Liver (tissue), 9 donors: ENCODE measurements around the gene ANAPC7. TPM values are rescaled to one million over a fixed set of nuclear protein-coding genes. Genes with fewer than 3 reads are reported as not detected.

Experiments
- DNase-seq: peaks from one replicate; pipeline ENCODE4 v3.0.0-alpha.2; 2017; ENCODE audit warnings: low spot score
- H3K27ac ChIP-seq, 2 donors: one replicate each; pipeline ENCODE4 v1.7.0; 2013; ENCODE audit warnings: inconsistent platforms in 2 of 2, low read length in 2 of 2, control low read depth in 1 of 2, low read depth in 1 of 2, mild to moderate bottlenecking in 1 of 2
- H3K27me3 ChIP-seq, 4 donors: one replicate each; pipeline versions ENCODE4 v1.6.1 to v1.7.0; 2013; ENCODE audit warnings: low read length in 3 of 4, inconsistent platforms in 1 of 4, mild to moderate bottlenecking in 1 of 4, moderate library complexity in 1 of 4; ENCODE audit not compliant: control insufficient read depth in 4 of 4, insufficient read depth in 4 of 4
- H3K36me3 ChIP-seq, 4 donors: one replicate each; pipeline versions ENCODE4 v1.6.1 to v1.7.0; 2013; ENCODE audit warnings: low read length in 3 of 4, mild to moderate bottlenecking in 3 of 4, low read depth in 1 of 4, moderate library complexity in 1 of 4; ENCODE audit not compliant: control insufficient read depth in 4 of 4, insufficient read depth in 3 of 4
- H3K4me1 ChIP-seq, 4 donors: one replicate each; pipeline versions ENCODE4 v1.6.1 to v1.7.0; 2013; ENCODE audit warnings: low read length in 3 of 4, mild to moderate bottlenecking in 3 of 4, moderate library complexity in 1 of 4; ENCODE audit not compliant: control insufficient read depth in 4 of 4, insufficient read depth in 4 of 4
- H3K4me3 ChIP-seq, 3 donors: one replicate each; pipeline versions ENCODE4 v1.6.1 to v1.7.0; 2013; ENCODE audit warnings: low read length in 3 of 3, control low read depth in 1 of 3, low read depth in 1 of 3, mild to moderate bottlenecking in 1 of 3
- H3K9ac ChIP-seq, 2 donors: one replicate each; pipeline ENCODE4 v1.7.0; 2013; ENCODE audit warnings: low read length in 2 of 2, mild to moderate bottlenecking in 2 of 2, moderate library complexity in 2 of 2, control low read depth in 1 of 2, low read depth in 1 of 2
- H3K9me3 ChIP-seq, 4 donors: one replicate each; pipeline versions ENCODE4 v1.6.1 to v1.7.0; 2013; ENCODE audit warnings: low read length in 3 of 4; ENCODE audit not compliant: control insufficient read depth in 4 of 4
- EGR1 ChIP-seq, 2 donors: IDR thresholded peaks; 2 replicates each; pipeline ENCODE4 v1.6.1; 2016 to 2018; ENCODE audit warnings: antibody characterized with exemption in 2 of 2, low read depth in 2 of 2
- FOXA2 ChIP-seq: IDR thresholded peaks from 2 replicates; pipeline ENCODE4 v1.6.1; 2016; ENCODE audit warnings: antibody characterized with exemption
- HNF4A ChIP-seq, 2 donors: conservative IDR thresholded peaks; 2 replicates each; pipeline ENCODE4 v1.6.1; 2016; ENCODE audit warnings: antibody characterized with exemption in 2 of 2, mild to moderate bottlenecking in 2 of 2
- HNF4G ChIP-seq: IDR thresholded peaks from 2 replicates; pipeline ENCODE4 v1.6.1; 2016; ENCODE audit warnings: antibody characterized with exemption
- NR2F2 ChIP-seq: IDR thresholded peaks from 2 replicates; pipeline ENCODE4 v1.6.1; 2016; ENCODE audit warnings: antibody characterized with exemption
- RAD21 ChIP-seq, 2 donors: IDR thresholded peaks; 2 replicates each; pipeline ENCODE4 v1.6.1; 2016; ENCODE audit warnings: antibody characterized with exemption in 2 of 2, mild to moderate bottlenecking in 2 of 2
- SP1 ChIP-seq: IDR thresholded peaks from 2 replicates; pipeline ENCODE4 v1.6.1; 2018; ENCODE audit warnings: antibody characterized with exemption, mild to moderate bottlenecking
- TAF1 ChIP-seq: conservative IDR thresholded peaks from 2 replicates; pipeline ENCODE4 v1.6.1; 2016; ENCODE audit warnings: antibody characterized with exemption, mild to moderate bottlenecking
- WGBS: extraction: QIAGEN DNeasy Blood & Tissue Kit; methylation state at CpG from one replicate; pipeline ENCODE4 v1.1.7; 2013; 5-methylcytosine and 5-hydroxymethylcytosine counted together
- polyA plus RNA-seq, 2 donors: library from polyadenylated mRNA; stranded (reverse) in 1 of 2; unstranded in 1 of 2; fragments of 200-250 nt in 1 of 2; fragments of >200 nt in 1 of 2; fragmentation: Nextera tagmentation in 1 of 2; extraction: Ambion mirVana in 1 of 2; gene quantifications; one replicate each; pipeline versions ENCODE4 v1.2.1 to v1.2.3, GENCODE V29; 2013 to 2015
- total RNA-seq, 2 donors: library from RNA; depleted of rRNA; stranded (reverse); fragments of >200 nt; gene quantifications; one replicate each; pipeline ENCODE4 v1.2.3, GENCODE V29; 2014
- TF ChIP-seq, protein P1 (sequence below): IDR thresholded peaks from 2 replicates; pipeline ENCODE4 v1.6.1; 2016; ENCODE audit warnings: antibody characterized with exemption, mild to moderate bottlenecking
- TF ChIP-seq, protein P2 (sequence below): IDR thresholded peaks from 2 replicates; pipeline ENCODE4 v1.6.1; 2016; ENCODE audit warnings: antibody characterized with exemption
- TF ChIP-seq, protein P3 (sequence below): IDR thresholded peaks from 2 replicates; pipeline ENCODE4 v1.6.1; 2016; ENCODE audit warnings: antibody characterized with exemption
- TF ChIP-seq, protein P4 (sequence below): IDR thresholded peaks from 2 replicates; pipeline ENCODE4 v1.6.1; 2016; ENCODE audit warnings: antibody characterized with exemption
- donor health status: healthy.
- donor health status: healthy.
- donor health status: healthy.
- donor health status: healthy.
- donor health status: healthy.

The ANAPC7 gene
- total and polyA plus RNA-seq, 4 donors: 11.4 to 21.1 (median 16.3) TPM

DNA sequence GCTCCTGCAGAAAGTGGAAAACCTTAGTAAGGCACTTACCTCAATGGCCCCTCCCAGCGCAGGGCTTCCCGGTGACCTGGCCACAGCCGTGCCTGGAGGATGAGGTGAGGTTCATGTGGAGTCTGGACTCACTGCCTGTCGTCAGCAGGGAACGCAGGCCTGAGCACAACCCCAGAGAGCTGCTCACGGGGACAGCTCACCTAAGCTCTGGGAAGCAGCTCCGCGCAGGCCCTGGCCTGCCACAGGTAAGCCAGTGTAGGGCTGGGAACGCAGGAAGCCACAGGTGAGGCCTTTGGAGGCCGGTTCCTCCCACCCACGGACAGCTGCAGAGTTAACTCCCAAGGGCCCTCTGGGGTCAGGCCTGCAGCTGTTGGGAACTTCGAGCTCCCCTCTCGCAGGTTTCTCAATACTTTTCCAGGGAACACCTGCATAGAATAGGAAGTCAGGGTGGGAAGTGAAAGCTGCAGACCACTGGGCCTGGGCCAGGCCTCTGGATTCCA, 32.7 kb downstream of the ANAPC7 start:
- WGBS: 89% methylated on average over 13 of the region's 13 CpGs
- Histone ChIP-seq H3K27me3 (no peaks in the 10 kb centered on the region), H3K27ac (no peak overlapping the region), H3K4me1 (no peaks in the 10 kb centered on the region), H3K36me3 (peaks cover 11 to 33% (median 30%) of the 10 kb centered on the region in 4 donors), H3K4me3 (no peak overlapping the region), H3K9ac (no peak overlapping the region), H3K9me3 (no peaks in the 10 kb centered on the region)
- TF ChIP-seq EGR1 (IDR thresholded peaks at IDR 0.05; ENCODE audit: low read depth in 2 of 2) (no peak), TAF1 (no peak), RAD21 (IDR thresholded peaks at IDR 0.05) (no peak), NR2F2 (no peak), HNF4G (no peak), FOXA2 (no peak), HNF4A (conservative IDR thresholded peaks at IDR 0.05) (no peak)
- TF ChIP-seq, protein P1, sequence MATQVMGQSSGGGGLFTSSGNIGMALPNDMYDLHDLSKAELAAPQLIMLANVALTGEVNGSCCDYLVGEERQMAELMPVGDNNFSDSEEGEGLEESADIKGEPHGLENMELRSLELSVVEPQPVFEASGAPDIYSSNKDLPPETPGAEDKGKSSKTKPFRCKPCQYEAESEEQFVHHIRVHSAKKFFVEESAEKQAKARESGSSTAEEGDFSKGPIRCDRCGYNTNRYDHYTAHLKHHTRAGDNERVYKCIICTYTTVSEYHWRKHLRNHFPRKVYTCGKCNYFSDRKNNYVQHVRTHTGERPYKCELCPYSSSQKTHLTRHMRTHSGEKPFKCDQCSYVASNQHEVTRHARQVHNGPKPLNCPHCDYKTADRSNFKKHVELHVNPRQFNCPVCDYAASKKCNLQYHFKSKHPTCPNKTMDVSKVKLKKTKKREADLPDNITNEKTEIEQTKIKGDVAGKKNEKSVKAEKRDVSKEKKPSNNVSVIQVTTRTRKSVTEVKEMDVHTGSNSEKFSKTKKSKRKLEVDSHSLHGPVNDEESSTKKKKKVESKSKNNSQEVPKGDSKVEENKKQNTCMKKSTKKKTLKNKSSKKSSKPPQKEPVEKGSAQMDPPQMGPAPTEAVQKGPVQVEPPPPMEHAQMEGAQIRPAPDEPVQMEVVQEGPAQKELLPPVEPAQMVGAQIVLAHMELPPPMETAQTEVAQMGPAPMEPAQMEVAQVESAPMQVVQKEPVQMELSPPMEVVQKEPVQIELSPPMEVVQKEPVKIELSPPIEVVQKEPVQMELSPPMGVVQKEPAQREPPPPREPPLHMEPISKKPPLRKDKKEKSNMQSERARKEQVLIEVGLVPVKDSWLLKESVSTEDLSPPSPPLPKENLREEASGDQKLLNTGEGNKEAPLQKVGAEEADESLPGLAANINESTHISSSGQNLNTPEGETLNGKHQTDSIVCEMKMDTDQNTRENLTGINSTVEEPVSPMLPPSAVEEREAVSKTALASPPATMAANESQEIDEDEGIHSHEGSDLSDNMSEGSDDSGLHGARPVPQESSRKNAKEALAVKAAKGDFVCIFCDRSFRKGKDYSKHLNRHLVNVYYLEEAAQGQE: no peak
- TF ChIP-seq, protein P2, sequence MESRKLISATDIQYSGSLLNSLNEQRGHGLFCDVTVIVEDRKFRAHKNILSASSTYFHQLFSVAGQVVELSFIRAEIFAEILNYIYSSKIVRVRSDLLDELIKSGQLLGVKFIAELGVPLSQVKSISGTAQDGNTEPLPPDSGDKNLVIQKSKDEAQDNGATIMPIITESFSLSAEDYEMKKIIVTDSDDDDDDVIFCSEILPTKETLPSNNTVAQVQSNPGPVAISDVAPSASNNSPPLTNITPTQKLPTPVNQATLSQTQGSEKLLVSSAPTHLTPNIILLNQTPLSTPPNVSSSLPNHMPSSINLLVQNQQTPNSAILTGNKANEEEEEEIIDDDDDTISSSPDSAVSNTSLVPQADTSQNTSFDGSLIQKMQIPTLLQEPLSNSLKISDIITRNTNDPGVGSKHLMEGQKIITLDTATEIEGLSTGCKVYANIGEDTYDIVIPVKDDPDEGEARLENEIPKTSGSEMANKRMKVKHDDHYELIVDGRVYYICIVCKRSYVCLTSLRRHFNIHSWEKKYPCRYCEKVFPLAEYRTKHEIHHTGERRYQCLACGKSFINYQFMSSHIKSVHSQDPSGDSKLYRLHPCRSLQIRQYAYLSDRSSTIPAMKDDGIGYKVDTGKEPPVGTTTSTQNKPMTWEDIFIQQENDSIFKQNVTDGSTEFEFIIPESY: no peak
- TF ChIP-seq, protein P3, sequence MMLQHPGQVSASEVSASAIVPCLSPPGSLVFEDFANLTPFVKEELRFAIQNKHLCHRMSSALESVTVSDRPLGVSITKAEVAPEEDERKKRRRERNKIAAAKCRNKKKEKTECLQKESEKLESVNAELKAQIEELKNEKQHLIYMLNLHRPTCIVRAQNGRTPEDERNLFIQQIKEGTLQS: no peak
- TF ChIP-seq, protein P4, sequence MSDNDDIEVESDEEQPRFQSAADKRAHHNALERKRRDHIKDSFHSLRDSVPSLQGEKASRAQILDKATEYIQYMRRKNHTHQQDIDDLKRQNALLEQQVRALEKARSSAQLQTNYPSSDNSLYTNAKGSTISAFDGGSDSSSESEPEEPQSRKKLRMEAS: no peak
- DNase-seq: no peak

DNA sequence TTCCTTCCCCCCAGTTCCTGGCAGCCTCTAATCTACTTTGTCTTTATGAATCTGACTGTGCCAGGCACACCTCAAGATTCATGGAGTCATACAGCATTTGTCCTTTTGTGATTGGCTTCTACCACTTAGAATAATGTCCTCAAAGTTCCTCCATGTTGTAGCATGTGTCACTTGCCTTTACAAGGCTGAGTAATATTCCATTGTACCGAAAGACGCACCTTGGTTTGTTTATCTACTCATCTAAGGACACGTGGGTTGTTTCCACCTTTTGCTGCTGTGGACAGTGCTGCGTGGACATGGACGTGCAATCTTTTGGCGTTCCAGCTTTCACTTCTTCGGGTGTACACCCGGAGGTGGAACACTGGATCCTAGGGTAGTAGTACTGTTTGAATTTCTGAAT, 33.5 kb downstream of the ANAPC7 start:
- no peaks in the 10 kb centered on the region for H3K9me3 ChIP-seq
- H3K36me3 ChIP-seq: peaks cover 11 to 27% (median 23%) of the 10 kb centered on the region in 4 donors
- H3K4me3 ChIP-seq: no peak overlapping the region
- H3K27me3 ChIP-seq: no peaks in the 10 kb centered on the region
- DNase-seq: no peak
- no peak overlapping the region for H3K27ac ChIP-seq
- 98% methylated on average over 8 of the region's 8 CpGs for WGBS
- H3K9ac ChIP-seq: no peak overlapping the region
- H3K4me1 ChIP-seq: no peaks in the 10 kb centered on the region
- no peak for TF ChIP-seq SP1
- TF ChIP-seq, protein P2: no peak
- no peak for TF ChIP-seq TAF1
